Thyroid gland (tissue), 4 donors: ENCODE data around the gene NRG3. TPM values are rescaled to one million over a fixed set of nuclear protein-coding genes. Genes with fewer than 3 reads are reported as not detected.

Experiments
- DNase-seq, 2 donors: peaks; one replicate each; pipeline ENCODE4 v3.0.0-alpha.2; 2019
- H3K27ac ChIP-seq, 3 donors: fragments of 200-600 bp; sonication (generic); 1 replicate in 2 of 3; 2 replicates in 1 of 3; pipeline ENCODE4 v1.5.1; 2016 to 2019; ENCODE audit warnings: mild to moderate bottlenecking in 1 of 3, moderate library complexity in 1 of 3
- H3K27me3 ChIP-seq: fragments of 200-600 bp; sonication (generic); one replicate; pipeline ENCODE4 v1.5.1; 2019
- H3K36me3 ChIP-seq, 2 donors: fragments of 200-600 bp; sonication (generic); one replicate each; pipeline ENCODE4 v1.5.1; 2016 to 2019
- H3K4me1 ChIP-seq, 2 donors: fragments of 200-600 bp; sonication (generic); one replicate each; pipeline ENCODE4 v1.5.1; 2017 to 2019
- H3K4me3 ChIP-seq, 3 donors: fragments of 200-600 bp; sonication (generic); replicated peaks in 1 of 3; 1 replicate in 2 of 3; 2 replicates in 1 of 3; pipeline ENCODE4 v1.5.1; 2016; ENCODE audit warnings: mild to moderate bottlenecking in 1 of 3
- H3K9me3 ChIP-seq: fragments of 200-600 bp; sonication (generic); one replicate; pipeline ENCODE4 v1.5.1; 2017
- POLR2A ChIP-seq, 2 donors: fragments of 450-650 bp; IDR thresholded peaks; one replicate each; pipeline ENCODE4 v1.6.1; 2017; ENCODE audit warnings: antibody characterized with exemption in 2 of 2, mild to moderate bottlenecking in 2 of 2, moderate library complexity in 1 of 2
- WGBS, 2 donors: methylation state at CpG; one replicate each; pipeline ENCODE4 v1.1.5; 2017; 5-methylcytosine and 5-hydroxymethylcytosine counted together
- intact Hi-C: fragments of 100-400 bp; cut with DNase I; formaldehyde crosslinking; loops from one replicate; pipeline ENCODE4 v1.15.1; 2023
- total RNA-seq, 4 donors: library from RNA; depleted of rRNA; stranded (reverse); fragments of >200 nt; gene quantifications; one replicate each; pipeline ENCODE4 v1.2.3, GENCODE V29; 2016
- TF ChIP-seq, protein P1 (sequence below), 6 experiments: fragments of 200-600 bp in 3 of 6; fragments of 450-650 bp in 3 of 6; sonication (generic) in 3 of 6; IDR thresholded peaks; one replicate each; pipeline ENCODE4 v1.5.1; 2016 to 2019; ENCODE audit warnings: antibody characterized with exemption in 6 of 6, mild to moderate bottlenecking in 2 of 6, inconsistent platforms in 1 of 6, moderate library complexity in 1 of 6

The NRG3 gene
- total RNA-seq, 4 donors from 2014 or later = 0.67 to 1.8 (median 1.3) TPM

DNA sequence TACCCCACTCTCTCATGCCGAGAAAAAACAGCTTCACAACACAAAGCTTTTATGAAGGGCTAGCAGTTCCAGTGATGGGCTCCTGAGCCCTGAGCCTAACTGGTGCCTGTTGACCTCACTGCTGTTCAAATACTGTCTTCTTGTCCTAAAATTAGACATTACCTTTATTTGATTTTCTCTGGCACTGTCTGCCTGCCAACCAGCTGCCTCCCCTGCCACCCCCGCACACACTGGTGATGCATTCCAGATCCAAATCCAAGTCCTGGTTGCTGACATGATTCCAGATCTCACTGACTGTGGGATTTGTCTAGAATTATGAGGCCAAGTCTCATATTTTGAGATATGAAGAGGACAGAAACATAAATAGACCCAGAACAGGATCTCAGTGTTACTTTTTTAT lies 816.2 kb downstream of the NRG3 start:
- no peaks in the 10 kb centered on the region for H3K27me3 ChIP-seq
- WGBS, 2 donors = 92 to 96% methylated on average over 2 of the region's 2 CpGs
- no peaks in the 10 kb centered on the region for H3K9me3 ChIP-seq
- intact Hi-C loops = no loop called here
- TF ChIP-seq, protein P1, sequence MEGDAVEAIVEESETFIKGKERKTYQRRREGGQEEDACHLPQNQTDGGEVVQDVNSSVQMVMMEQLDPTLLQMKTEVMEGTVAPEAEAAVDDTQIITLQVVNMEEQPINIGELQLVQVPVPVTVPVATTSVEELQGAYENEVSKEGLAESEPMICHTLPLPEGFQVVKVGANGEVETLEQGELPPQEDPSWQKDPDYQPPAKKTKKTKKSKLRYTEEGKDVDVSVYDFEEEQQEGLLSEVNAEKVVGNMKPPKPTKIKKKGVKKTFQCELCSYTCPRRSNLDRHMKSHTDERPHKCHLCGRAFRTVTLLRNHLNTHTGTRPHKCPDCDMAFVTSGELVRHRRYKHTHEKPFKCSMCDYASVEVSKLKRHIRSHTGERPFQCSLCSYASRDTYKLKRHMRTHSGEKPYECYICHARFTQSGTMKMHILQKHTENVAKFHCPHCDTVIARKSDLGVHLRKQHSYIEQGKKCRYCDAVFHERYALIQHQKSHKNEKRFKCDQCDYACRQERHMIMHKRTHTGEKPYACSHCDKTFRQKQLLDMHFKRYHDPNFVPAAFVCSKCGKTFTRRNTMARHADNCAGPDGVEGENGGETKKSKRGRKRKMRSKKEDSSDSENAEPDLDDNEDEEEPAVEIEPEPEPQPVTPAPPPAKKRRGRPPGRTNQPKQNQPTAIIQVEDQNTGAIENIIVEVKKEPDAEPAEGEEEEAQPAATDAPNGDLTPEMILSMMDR (IDR thresholded peaks at IDR 0.05) = no peak
- no peak for TF ChIP-seq POLR2A (IDR thresholded peaks at IDR 0.05)
- H3K27ac ChIP-seq = no peak overlapping the region
- H3K36me3 ChIP-seq = no peaks in the 10 kb centered on the region
- no peaks in the 10 kb centered on the region for H3K4me1 ChIP-seq
- no peak for DNase-seq
- H3K4me3 ChIP-seq = no peak overlapping the region

DNA sequence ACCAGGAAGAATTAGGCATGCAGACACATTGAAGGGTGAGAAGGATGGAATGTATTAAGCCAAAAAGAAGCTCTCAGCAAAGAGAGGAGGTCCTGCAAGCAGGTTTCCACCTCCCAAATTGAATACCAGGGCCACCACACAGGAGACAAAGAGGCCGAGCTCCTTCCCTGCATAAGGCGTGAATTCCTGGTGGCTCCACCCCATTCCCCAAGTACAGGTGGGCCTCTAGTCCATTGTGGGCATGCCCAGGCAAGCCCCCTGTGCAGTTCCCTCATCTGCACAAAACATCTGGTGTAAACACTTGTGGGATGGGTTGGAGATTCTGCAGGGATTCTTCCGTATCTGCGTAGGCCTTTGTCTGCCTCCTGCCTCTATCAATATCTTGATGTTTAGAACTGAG lies 817.5 kb downstream of the NRG3 start:
- H3K36me3 ChIP-seq = no peaks in the 10 kb centered on the region
- H3K4me1 ChIP-seq = no peaks in the 10 kb centered on the region
- no peaks in the 10 kb centered on the region for H3K9me3 ChIP-seq
- H3K27ac ChIP-seq = no peak overlapping the region
- H3K4me3 ChIP-seq = no peak overlapping the region
- TF ChIP-seq, protein P1 (IDR thresholded peaks at IDR 0.05) = no peak
- no peak for TF ChIP-seq POLR2A (IDR thresholded peaks at IDR 0.05)
- WGBS, 2 donors = 93 to 96% methylated on average over 4 of the region's 4 CpGs
- intact Hi-C loops = no loop called here
- H3K27me3 ChIP-seq = no peaks in the 10 kb centered on the region
- no peak for DNase-seq

DNA sequence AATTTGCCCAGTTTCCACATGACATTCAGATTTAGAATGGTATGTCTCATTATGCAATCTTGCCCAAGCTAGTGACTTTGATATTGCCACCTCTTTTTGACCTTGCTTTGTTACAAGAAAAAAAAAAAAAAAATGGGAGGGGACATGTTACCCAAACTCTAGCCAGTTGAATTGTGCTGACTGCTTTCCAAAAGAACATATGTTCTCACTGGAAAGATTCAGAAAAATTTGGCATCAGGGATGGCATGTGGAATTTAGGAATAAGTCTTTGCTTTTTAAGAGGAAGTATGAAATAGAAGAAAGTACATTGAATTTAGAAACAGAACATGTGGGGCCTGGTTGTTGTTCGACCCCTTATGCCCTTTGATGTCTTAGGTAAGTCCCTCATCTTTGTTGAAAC lies 846.8 kb downstream of the NRG3 start:
- intact Hi-C loops = no loop called here
- WGBS, 2 donors = 76 to 84% methylated on average over 1 of the region's 1 CpG
- DNase-seq = no peak
- Histone ChIP-seq H3K27me3 (no peaks in the 10 kb centered on the region), H3K9me3 (no peaks in the 10 kb centered on the region), H3K4me1 (no peaks in the 10 kb centered on the region), H3K27ac (no peak overlapping the region), H3K4me3 (no peak overlapping the region), H3K36me3 (no peaks in the 10 kb centered on the region)
- no peak for TF ChIP-seq POLR2A (IDR thresholded peaks at IDR 0.05)
- TF ChIP-seq, protein P1 (IDR thresholded peaks at IDR 0.05) = no peak

DNA sequence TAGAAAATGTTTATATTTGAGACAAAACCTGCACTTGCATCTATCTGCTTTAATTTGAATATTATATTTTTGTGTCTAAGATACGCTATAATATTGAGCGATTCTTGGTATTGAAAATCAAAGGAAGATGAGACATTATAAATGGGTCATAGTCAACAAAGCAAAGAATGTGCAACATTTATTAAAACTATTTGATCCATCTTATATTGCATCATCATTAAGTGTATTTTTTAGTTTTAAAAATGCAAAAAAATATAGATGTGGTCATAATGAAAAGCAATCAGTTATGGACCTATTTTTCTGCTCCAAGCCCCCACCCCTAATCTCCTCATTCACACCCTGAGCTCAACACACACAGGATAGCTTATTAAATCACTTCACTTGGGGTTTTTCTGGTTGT lies 847.3 kb downstream of the NRG3 start:
- no peak for DNase-seq
- intact Hi-C loops = no loop called here
- H3K4me3 ChIP-seq = no peak overlapping the region
- H3K4me1 ChIP-seq = no peaks in the 10 kb centered on the region
- 98% methylated on average over 2 of the region's 2 CpGs for WGBS, 2 donors
- no peaks in the 10 kb centered on the region for H3K27me3 ChIP-seq
- H3K36me3 ChIP-seq = no peaks in the 10 kb centered on the region
- no peak overlapping the region for H3K27ac ChIP-seq
- no peaks in the 10 kb centered on the region for H3K9me3 ChIP-seq
- no peak for TF ChIP-seq POLR2A (IDR thresholded peaks at IDR 0.05)
- TF ChIP-seq, protein P1 (IDR thresholded peaks at IDR 0.05) = no peak

DNA sequence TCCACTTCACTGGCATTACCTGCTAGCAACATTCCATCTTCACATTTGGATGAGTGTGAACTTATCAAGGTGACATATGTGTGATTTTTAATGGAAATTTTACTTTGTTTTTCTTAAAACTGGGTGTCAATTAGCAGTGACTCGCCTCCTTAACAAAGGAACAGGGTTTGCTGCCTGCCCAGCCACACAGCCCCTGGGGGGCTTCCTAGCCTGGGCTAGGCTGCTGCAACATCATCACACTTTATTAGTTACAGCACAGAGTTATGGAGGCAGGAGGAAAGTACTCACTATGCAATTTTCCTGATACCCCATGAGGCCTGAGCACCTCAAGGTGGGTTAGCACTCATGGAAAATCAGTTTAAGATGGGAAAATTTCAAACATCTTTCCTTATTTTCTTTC lies 861.3 kb downstream of the NRG3 start:
- no peak for DNase-seq
- no peaks in the 10 kb centered on the region for H3K4me1 ChIP-seq
- WGBS, 2 donors = 0 to 61% methylated on average over 1 of the region's 1 CpG
- no peaks in the 10 kb centered on the region for H3K36me3 ChIP-seq
- H3K4me3 ChIP-seq = no peak overlapping the region
- H3K27ac ChIP-seq = no peak overlapping the region
- H3K27me3 ChIP-seq = no peaks in the 10 kb centered on the region
- no peaks in the 10 kb centered on the region for H3K9me3 ChIP-seq
- intact Hi-C loops = no loop called here
- TF ChIP-seq POLR2A (IDR thresholded peaks at IDR 0.05) = no peak
- TF ChIP-seq, protein P1 (IDR thresholded peaks at IDR 0.05) = no peak
